T-cell (primary cell): ENCODE measurements around the gene TALDO1. TPM values are rescaled to one million over a fixed set of nuclear protein-coding genes. Genes with fewer than 3 reads are reported as not detected.

Experiments
- ATAC-seq, 4 experiments: fragments of 200-7000 bp in 3 of 4; fragments of 150-1000 bp in 1 of 4; cut with Tn5 transposase; replicated peaks in 1 of 4; 1 replicate in 3 of 4; 2 replicates in 1 of 4; pipeline ENCODE4 v1.10.0; 2021; ENCODE audit warnings: moderate library complexity in 3 of 4, mild to moderate bottlenecking in 2 of 4, moderate number of reproducible peaks in 1 of 4
- CTCF ChIA-PET, 2 donors: fragments of 300-600 bp; sonication (Branson Sonifier 250); formaldehyde crosslinking; loops; one replicate each; lab custom pipeline; 2022; ENCODE audit warnings: antibody characterized with exemption in 2 of 2; lab: Charles Lee
- POLR2A ChIA-PET, 2 donors: fragments of 300-600 bp; sonication (Branson Sonifier 250); formaldehyde crosslinking; loops; one replicate each; lab custom pipeline; 2022; ENCODE audit warnings: antibody characterized with exemption in 2 of 2; lab: Charles Lee
- DNase-seq, 35 experiments: peaks; one replicate each; pipeline versions ENCODE4 v3.0.0 to v3.0.0-alpha.2; 2013 to 2023
- H3K27ac ChIP-seq: one replicate; pipeline ENCODE4 v1.5.1; 2013; ENCODE audit warnings: low read length
- H3K27me3 ChIP-seq, 2 experiments: replicated peaks in 1 of 2; 1 replicate in 1 of 2; 2 replicates in 1 of 2; pipeline versions ENCODE4 v1.6.1 to v1.7.0; 2013; ENCODE audit warnings: low read length in 1 of 2, mixed read lengths in 1 of 2; ENCODE audit not compliant: control insufficient read depth in 2 of 2, insufficient read depth in 2 of 2; ENCODE audit errors: extremely low read depth in 1 of 2
- H3K36me3 ChIP-seq, 2 donors: 1 replicate in 1 of 2; 2 replicates in 1 of 2; pipeline versions ENCODE4 v1.6.1 to v1.7.0; 2013; ENCODE audit warnings: low read length in 1 of 2; ENCODE audit not compliant: control insufficient read depth in 2 of 2, insufficient read depth in 1 of 2; ENCODE audit errors: extremely low read depth in 1 of 2
- H3K4me1 ChIP-seq, 2 experiments: 1 replicate in 1 of 2; 2 replicates in 1 of 2; pipeline versions ENCODE4 v1.6.1 to v1.7.0; 2013; ENCODE audit warnings: low read length in 2 of 2, mixed read lengths in 1 of 2; ENCODE audit not compliant: insufficient read depth in 2 of 2, control insufficient read depth in 1 of 2; ENCODE audit errors: extremely low read depth in 1 of 2
- H3K4me3 ChIP-seq, 2 donors: 1 replicate in 1 of 2; 2 replicates in 1 of 2; pipeline versions ENCODE4 v1.5.1 to v1.7.0; 2013; ENCODE audit warnings: mild to moderate bottlenecking in 2 of 2, low read length in 1 of 2, moderate library complexity in 1 of 2; ENCODE audit not compliant: control insufficient read depth in 1 of 2; ENCODE audit errors: extremely low read depth in 1 of 2
- H3K9me3 ChIP-seq: 2 replicates; pipeline ENCODE4 v1.7.0; 2013
- H3K27ac Mint-ChIP-seq, 2 donors: one replicate each; pipeline ENCODE4 v1.8.0; 2020 to 2021; ENCODE audit warnings: mild to moderate bottlenecking in 2 of 2, mixed read lengths in 2 of 2
- H3K27me3 Mint-ChIP-seq, 2 donors: one replicate each; pipeline ENCODE4 v1.8.0; 2021 to 2022; ENCODE audit warnings: mixed read lengths in 2 of 2
- H3K36me3 Mint-ChIP-seq: one replicate; pipeline ENCODE4 v1.8.0; 2021; ENCODE audit warnings: mixed read lengths
- H3K4me1 Mint-ChIP-seq, 3 donors: one replicate each; pipeline ENCODE4 v1.8.0; 2020 to 2022; ENCODE audit warnings: mixed read lengths in 3 of 3, mild to moderate bottlenecking in 1 of 3
- H3K4me3 Mint-ChIP-seq, 3 donors: one replicate each; pipeline ENCODE4 v1.8.0; 2020 to 2022; ENCODE audit warnings: mild to moderate bottlenecking in 3 of 3, mixed read lengths in 3 of 3, moderate library complexity in 3 of 3
- H3K9me3 Mint-ChIP-seq, 3 donors: one replicate each; pipeline ENCODE4 v1.8.0; 2020 to 2022; ENCODE audit warnings: mixed read lengths in 3 of 3
- WGBS: methylation state at CpG from one replicate; pipeline ENCODE4 v1.1.5; 2013; ENCODE audit warnings: missing lambda C conversion rate; ENCODE audit not compliant: insufficient coverage; 5-methylcytosine and 5-hydroxymethylcytosine counted together
- total RNA-seq, 35 experiments: library from RNA in 6 of 35; stranded (reverse) in 6 of 35; fragments of 120-200 nt in 1 of 35; gene quantifications; one replicate each; pipeline versions ENCODE4 v1.2.1 to v1.2.4 and lab custom pipeline; 2013 to 2026

The TALDO1 gene
- total RNA-seq, 5 donors from 2014 or later (not counting 1 experiment from before 2014, with no cell fraction given): 60.5 to 106 (median 102) TPM

DNA sequence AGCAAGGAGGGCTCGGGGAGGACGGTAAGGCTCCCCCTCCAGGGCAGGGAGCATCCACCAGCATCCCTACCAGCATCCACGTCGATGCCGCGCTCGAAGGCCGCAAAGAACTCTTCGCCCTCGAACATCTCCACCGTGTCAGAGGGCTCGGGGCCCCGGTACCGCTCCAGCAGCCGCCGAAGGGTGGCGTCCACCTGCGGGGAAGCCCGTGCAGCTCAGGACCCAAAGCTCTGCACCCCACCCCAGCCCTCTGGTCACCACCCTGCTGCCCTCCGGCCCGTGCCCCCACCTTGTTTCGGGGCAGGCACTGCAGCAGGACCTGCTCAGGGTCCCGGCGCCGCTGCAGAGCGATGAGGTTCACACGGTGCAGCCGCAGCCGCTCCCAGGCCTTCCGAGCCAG lies 53.2 kb downstream of the TALDO1 start:
- Mint-ChIP-seq H3K36me3 (no peaks in the 10 kb centered on the region), H3K9me3 (no peaks in the 10 kb centered on the region), H3K4me3 (no peak overlapping the region), H3K27me3 (no peaks in the 10 kb centered on the region), H3K4me1 (peaks cover 16 to 26% (median 18%) of the 10 kb centered on the region in 3 donors), H3K27ac (no peak overlapping the region)
- CTCF ChIA-PET: no interaction called here
- POLR2A ChIA-PET: interaction anchor here in 1 of 2 donors (1.0 kb wide), 1 partner anchor 75 kb away, joined by 5 read pairs; no protein-coding TSS in a partner anchor
- H3K9me3 ChIP-seq: no peaks in the 10 kb centered on the region
- DNase-seq (no peak), ATAC-seq (no peak)
- whole genome bisulfite sequencing: 97% methylated on average over 26 of the region's 30 CpGs
- H3K36me3 ChIP-seq: peaks cover 9 to 21% of the 10 kb centered on the region in 2 donors
- no peak overlapping the region for H3K4me3 ChIP-seq
- no peaks in the 10 kb centered on the region for H3K27me3 ChIP-seq
- H3K4me1 ChIP-seq: peaks cover 25 to 57% of the 10 kb centered on the region in 2 experiments
- no peak overlapping the region for H3K27ac ChIP-seq

DNA sequence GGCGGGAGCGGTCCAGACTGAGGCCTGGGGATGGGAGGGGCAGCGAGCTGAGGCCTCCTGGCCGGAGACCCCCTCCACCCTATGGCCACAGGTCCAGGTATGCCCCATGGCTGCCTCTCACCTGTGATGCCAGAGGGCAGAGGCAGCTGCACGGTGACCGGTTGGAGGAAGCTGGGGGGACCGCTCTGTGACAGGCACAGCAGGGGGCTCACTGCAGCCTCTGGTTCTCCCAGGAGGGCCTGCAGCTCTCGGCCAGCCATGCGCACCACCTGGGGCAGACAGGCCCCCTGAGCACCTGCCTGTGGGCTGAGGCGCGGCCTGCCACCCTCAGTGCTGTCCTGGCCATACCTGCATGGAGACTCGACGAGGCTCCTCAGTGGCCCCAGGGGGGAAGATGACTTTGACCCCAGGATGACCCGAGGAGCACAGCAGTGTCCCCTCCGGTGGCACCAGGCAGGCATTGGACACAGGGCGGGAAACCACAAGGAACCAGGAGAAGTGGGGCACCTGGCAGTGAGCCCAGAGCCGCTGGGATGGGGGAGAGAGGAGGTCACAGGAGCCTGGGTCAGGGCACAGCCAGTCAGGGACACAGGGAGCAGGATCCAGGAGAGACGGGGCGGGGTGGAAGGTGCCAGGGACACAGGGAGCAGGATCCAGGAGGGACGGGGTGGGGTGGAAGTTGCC lies 54.0 kb downstream of the TALDO1 start:
- H3K27me3 Mint-ChIP-seq: no peaks in the 10 kb centered on the region
- no peak for ATAC-seq
- H3K27ac Mint-ChIP-seq: no peak overlapping the region
- H3K36me3 ChIP-seq: peaks cover 9 to 21% of the 10 kb centered on the region in 2 donors
- no peak overlapping the region for H3K4me3 ChIP-seq
- DNase-seq: no peak
- peaks cover 10 to 23% (median 18%) of the 10 kb centered on the region in 3 donors for H3K4me1 Mint-ChIP-seq
- no peaks in the 10 kb centered on the region for H3K36me3 Mint-ChIP-seq
- H3K4me1 ChIP-seq: peaks cover 24 to 55% of the 10 kb centered on the region in 2 experiments
- no peaks in the 10 kb centered on the region for H3K9me3 Mint-ChIP-seq
- WGBS: 99% methylated on average over 20 of the region's 20 CpGs
- no peak overlapping the region for H3K27ac ChIP-seq
- CTCF ChIA-PET: no interaction called here
- POLR2A ChIA-PET: interaction anchor here in 1 of 2 donors (1.0 kb wide), 1 partner anchor 75 kb away, joined by 5 read pairs; no protein-coding TSS in a partner anchor
- no peak overlapping the region for H3K4me3 Mint-ChIP-seq
- H3K9me3 ChIP-seq: no peaks in the 10 kb centered on the region
- H3K27me3 ChIP-seq: no peaks in the 10 kb centered on the region

DNA sequence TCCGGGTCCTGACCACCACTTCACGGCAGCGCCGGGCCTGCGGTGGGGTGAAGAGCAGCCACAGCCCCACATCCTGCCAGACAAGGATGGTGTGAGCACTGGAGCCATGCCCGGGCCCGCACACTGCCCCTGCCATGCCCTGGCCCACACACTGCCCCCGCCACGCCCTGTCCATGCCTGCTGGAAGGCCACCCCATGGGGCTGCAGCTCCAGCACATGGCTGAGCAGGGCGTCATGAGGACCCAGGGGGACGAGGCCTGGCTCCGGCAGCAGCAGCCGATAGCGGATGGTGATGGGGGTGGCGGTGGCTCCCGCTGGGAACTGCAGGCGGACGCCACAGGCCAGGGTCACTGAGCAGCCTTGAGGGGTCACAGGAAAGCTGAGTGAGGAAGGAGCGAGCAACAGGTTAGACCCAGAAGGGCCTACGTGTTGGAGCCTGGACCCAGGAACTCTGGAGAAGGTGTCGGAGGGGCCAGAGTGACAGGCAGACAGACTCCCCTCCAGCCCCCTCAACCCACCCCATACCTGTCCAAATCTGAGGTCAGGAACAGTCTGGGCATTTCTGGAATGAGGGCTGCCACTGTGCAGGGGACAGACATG lies 54.9 kb downstream of the TALDO1 start:
- WGBS: 96% methylated on average over 18 of the region's 21 CpGs
- CTCF ChIA-PET: no interaction called here
- H3K27me3 Mint-ChIP-seq: no peaks in the 10 kb centered on the region

DNA sequence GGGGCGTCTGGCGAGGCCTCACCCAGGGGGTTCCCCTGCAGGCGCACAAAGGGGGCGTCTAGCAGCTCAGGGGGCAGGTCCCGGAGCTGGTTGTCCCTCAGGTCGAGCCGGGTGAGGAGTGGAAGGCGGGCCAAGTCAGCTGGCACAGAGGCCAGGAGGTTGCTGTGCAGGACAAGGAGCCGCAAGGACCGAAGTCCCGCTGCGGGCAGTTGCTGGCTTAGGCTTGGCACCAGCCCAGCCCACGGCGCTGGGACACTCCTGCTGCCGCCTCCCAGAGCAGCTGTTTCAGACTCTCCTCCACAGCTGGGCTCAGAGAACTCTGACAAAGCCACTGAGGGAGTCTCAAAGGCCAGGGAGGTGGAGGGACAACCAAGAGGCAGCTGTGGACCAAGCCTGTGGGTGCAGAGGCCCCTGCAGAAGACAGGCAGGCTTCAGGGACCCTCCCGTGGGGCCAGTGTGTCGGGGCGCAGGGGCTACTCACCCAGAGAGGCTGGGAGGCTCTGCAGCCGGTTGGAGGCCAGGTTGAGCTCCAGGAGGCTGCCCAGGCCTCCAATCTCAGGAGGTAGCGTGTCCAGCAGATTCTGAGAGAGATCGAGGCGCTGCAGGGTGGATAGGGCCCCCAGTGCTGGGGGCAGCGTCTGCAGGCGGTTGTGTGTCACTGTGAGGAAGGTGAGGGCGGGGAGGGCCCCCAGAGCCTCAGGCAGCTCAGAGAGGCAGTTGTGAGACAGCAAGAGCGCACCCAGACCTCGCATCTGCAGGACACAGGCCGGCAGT lies 55.6 kb downstream of the TALDO1 start:
- no peaks in the 10 kb centered on the region for H3K9me3 ChIP-seq
- H3K4me3 Mint-ChIP-seq: peak overlapping the region in 1 of 3 donors; percentile 50
- no peak for ATAC-seq
- H3K4me1 Mint-ChIP-seq: peaks cover 3 to 15% (median 11%) of the 10 kb centered on the region in 3 donors
- H3K27me3 ChIP-seq: no peaks in the 10 kb centered on the region
- no peak overlapping the region for H3K27ac ChIP-seq
- POLR2A ChIA-PET: no interaction called here
- no peaks in the 10 kb centered on the region for H3K36me3 Mint-ChIP-seq
- H3K36me3 ChIP-seq: peaks cover 9 to 21% of the 10 kb centered on the region in 2 donors
- no peak overlapping the region for H3K27ac Mint-ChIP-seq
- 93% methylated on average over 25 of the region's 28 CpGs for WGBS
- peaks cover 13 to 41% of the 10 kb centered on the region in 2 experiments for H3K4me1 ChIP-seq
- H3K9me3 Mint-ChIP-seq: no peaks in the 10 kb centered on the region
- DNase-seq: no peak
- no peak overlapping the region for H3K4me3 ChIP-seq
- CTCF ChIA-PET: interaction anchor here in 1 of 2 donors (0.5 kb wide), 1 partner anchor 962 kb away, joined by 7 read pairs; no protein-coding TSS in a partner anchor
- H3K27me3 Mint-ChIP-seq: no peaks in the 10 kb centered on the region

More for the DNA sequence above, 54.9 kb downstream of the TALDO1 start:
- Histone ChIP-seq H3K9me3 (no peaks in the 10 kb centered on the region), H3K4me1 (peaks cover 15 to 46% of the 10 kb centered on the region in 2 experiments), H3K36me3 (peaks cover 9 to 21% of the 10 kb centered on the region in 2 donors), H3K27ac (no peak overlapping the region), H3K4me3 (no peak overlapping the region), H3K27me3 (no peaks in the 10 kb centered on the region)
- ATAC-seq (no peak), DNase-seq (no peak)
- Mint-ChIP-seq H3K4me3 (peak overlapping the region in 1 of 3 donors; percentile 50), H3K36me3 (no peaks in the 10 kb centered on the region), H3K9me3 (no peaks in the 10 kb centered on the region), H3K4me1 (peaks cover 2 to 15% (median 12%) of the 10 kb centered on the region in 3 donors), H3K27ac (no peak overlapping the region)
- POLR2A ChIA-PET: no interaction called here

DNA sequence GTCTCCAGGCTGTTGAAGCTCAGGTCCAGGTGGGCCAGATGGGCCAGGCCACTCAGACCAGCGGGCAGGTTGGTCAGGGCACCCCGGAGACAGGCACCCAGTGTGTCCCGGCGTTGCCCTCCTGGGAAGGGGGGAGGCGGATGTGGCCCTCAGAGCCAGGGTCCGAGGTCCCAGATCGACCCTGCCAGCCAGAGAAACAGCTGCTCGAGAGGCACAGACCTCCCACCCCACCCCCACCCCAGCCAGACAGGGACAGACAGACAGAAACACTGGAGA lies 56.1 kb downstream of the TALDO1 start:
- Histone ChIP-seq H3K4me3 (no peak overlapping the region), H3K36me3 (peaks cover 9 to 21% of the 10 kb centered on the region in 2 donors), H3K27me3 (no peaks in the 10 kb centered on the region), H3K9me3 (no peaks in the 10 kb centered on the region), H3K4me1 (peaks cover 13 to 43% of the 10 kb centered on the region in 2 experiments), H3K27ac (no peak overlapping the region)
- peaks cover 7 to 17% (median 13%) of the 10 kb centered on the region in 3 donors for H3K4me1 Mint-ChIP-seq
- ATAC-seq (no peak), DNase-seq (no peak)
- 100% methylated on average over 1 of the region's 8 CpGs for WGBS
- H3K27me3 Mint-ChIP-seq: no peaks in the 10 kb centered on the region
- H3K4me3 Mint-ChIP-seq: peak overlapping the region in 1 of 3 donors; percentile 89
- H3K27ac Mint-ChIP-seq: no peak overlapping the region
- CTCF ChIA-PET: no interaction called here
- no peaks in the 10 kb centered on the region for H3K9me3 Mint-ChIP-seq
- POLR2A ChIA-PET: no interaction called here
- no peaks in the 10 kb centered on the region for H3K36me3 Mint-ChIP-seq
